ENCODE results near the gene FOXC2.
A peak's percentile ranks its signal among the peaks of the same experiment; 100 is the strongest.

The FOXC2 gene

GRCh38 chr16:86555704-86556075 is 10.9 kb upstream of the FOXC2 start:
- ChIA-PET CTCF (no interaction called here), POLR2A (interaction anchor here (0.7 kb wide), 1 partner anchor 510 kb away, joined by 3 read pairs; no protein-coding TSS in a partner anchor)
- DNase-seq = no peak
- Histone ChIP-seq H3K27ac (ENCODE audit: insufficient read depth in 1 of 2, low read depth in 1 of 2, low read length in 2 of 2, poor library complexity in 1 of 2, severe bottlenecking in 2 of 2) (peak overlapping the region in 1 of 2 experiments; percentile 95), H3K27me3 (replicated peaks in 2 of 5; ENCODE audit: control insufficient read depth in 4 of 5, insufficient read depth in 5 of 5, low read length in 4 of 5) (peaks cover 0 to 18% (median 9%) of the 10 kb centered on the region in 5 experiments), H3K4me1 (ENCODE audit: control extremely low read depth in 1 of 4, control insufficient read depth in 4 of 4, insufficient read depth in 4 of 4, low read length in 3 of 4) (peaks cover 3 to 16% (median 13%) of the 10 kb centered on the region in 4 experiments), H3K9me3 (ENCODE audit: control extremely low read depth in 1 of 5, control insufficient read depth in 4 of 5, insufficient read depth in 2 of 5, low read depth in 1 of 5, low read length in 4 of 5) (no peaks in the 10 kb centered on the region), H3K4me3 (ENCODE audit: control insufficient read depth in 1 of 7, extremely low read depth in 1 of 7, insufficient read depth in 4 of 7, low read depth in 2 of 7, low read length in 6 of 7) (peak overlapping the region; percentile 85 to 99 (median 95)), H3K36me3 (ENCODE audit: control insufficient read depth in 4 of 4, insufficient read depth in 4 of 4, low read length in 3 of 4) (peaks cover 0 to 13% (median 7%) of the 10 kb centered on the region in 4 experiments)
- 55% methylated on average over 13 of the region's 17 CpGs for WGBS (ENCODE audit: insufficient coverage)

- Histone ChIP-seq H3K9me3 (ENCODE audit: control extremely low read depth in 1 of 5, control insufficient read depth in 4 of 5, insufficient read depth in 2 of 5, low read depth in 1 of 5, low read length in 4 of 5) (no peaks in the 10 kb centered on the region), H3K4me3 (ENCODE audit: control insufficient read depth in 1 of 7, extremely low read depth in 1 of 7, insufficient read depth in 4 of 7, low read depth in 2 of 7, low read length in 6 of 7) (no peak overlapping the region), H3K27me3 (replicated peaks in 2 of 5; ENCODE audit: control insufficient read depth in 4 of 5, insufficient read depth in 5 of 5, low read length in 4 of 5) (peaks cover 0 to 21% (median 11%) of the 10 kb centered on the region in 5 experiments), H3K36me3 (ENCODE audit: control insufficient read depth in 4 of 4, insufficient read depth in 4 of 4, low read length in 3 of 4) (peaks cover 0 to 6% (median 3%) of the 10 kb centered on the region in 4 experiments), H3K27ac (ENCODE audit: insufficient read depth in 1 of 2, low read depth in 1 of 2, low read length in 2 of 2, poor library complexity in 1 of 2, severe bottlenecking in 2 of 2) (no peak overlapping the region), H3K4me1 (ENCODE audit: control extremely low read depth in 1 of 4, control insufficient read depth in 4 of 4, insufficient read depth in 4 of 4, low read length in 3 of 4) (peaks cover 3 to 16% (median 13%) of the 10 kb centered on the region in 4 experiments)
- POLR2A ChIA-PET = interaction anchor here (0.7 kb wide), 1 partner anchor 481 kb away, joined by 5 read pairs; no protein-coding TSS in a partner anchor
- no peak for DNase-seq
- 68% methylated on average over 5 of the region's 5 CpGs for WGBS (ENCODE audit: insufficient coverage)
- CTCF ChIA-PET = no interaction called here
These were observed 10.1 kb upstream of the FOXC2 start for GRCh38 chr16:86556576-86556975.

- ChIA-PET CTCF (interaction anchor here (0.7 to 1.9 kb wide), 2 partner anchors 506 to 725 kb away, joined by 3 to 4 read pairs; no protein-coding TSS in a partner anchor), POLR2A (no interaction called here)
- no CpG with 5 or more reads among the region's 4 CpGs for WGBS (ENCODE audit: insufficient coverage)
- Histone ChIP-seq H3K9me3 (ENCODE audit: control extremely low read depth in 1 of 5, control insufficient read depth in 4 of 5, insufficient read depth in 2 of 5, low read depth in 1 of 5, low read length in 4 of 5) (no peaks in the 10 kb centered on the region), H3K27me3 (replicated peaks in 2 of 5; ENCODE audit: control insufficient read depth in 4 of 5, insufficient read depth in 5 of 5, low read length in 4 of 5) (peaks cover 0 to 26% (median 11%) of the 10 kb centered on the region in 5 experiments), H3K27ac (ENCODE audit: insufficient read depth in 1 of 2, low read depth in 1 of 2, low read length in 2 of 2, poor library complexity in 1 of 2, severe bottlenecking in 2 of 2) (no peak overlapping the region), H3K36me3 (ENCODE audit: control insufficient read depth in 4 of 4, insufficient read depth in 4 of 4, low read length in 3 of 4) (no peaks in the 10 kb centered on the region), H3K4me3 (ENCODE audit: control insufficient read depth in 1 of 7, extremely low read depth in 1 of 7, insufficient read depth in 4 of 7, low read depth in 2 of 7, low read length in 6 of 7) (no peak overlapping the region), H3K4me1 (ENCODE audit: control extremely low read depth in 1 of 4, control insufficient read depth in 4 of 4, insufficient read depth in 4 of 4, low read length in 3 of 4) (peaks cover 3 to 16% (median 13%) of the 10 kb centered on the region in 4 experiments)
- no peak for DNase-seq
These were observed 9.0 kb upstream of the FOXC2 start for GRCh38 chr16:86557587-86557986.

GRCh38 chr16:86558355-86559193 is 8.1 kb upstream of the FOXC2 start:
- DNase-seq = no peak
- ChIA-PET POLR2A (interaction anchor here (0.6 kb wide), 1 partner anchor 11 kb away, joined by 5 read pairs; no protein-coding TSS in a partner anchor), CTCF (interaction anchor here (0.7 to 1.9 kb wide), 3 partner anchors 17 to 724 kb away, joined by 3 to 4 read pairs (median 3); no protein-coding TSS in a partner anchor)
- peaks cover 3 to 19% (median 13%) of the 10 kb centered on the region in 4 experiments for H3K4me1 ChIP-seq (ENCODE audit: control extremely low read depth in 1 of 4, control insufficient read depth in 4 of 4, insufficient read depth in 4 of 4, low read length in 3 of 4)
- H3K9me3 ChIP-seq (ENCODE audit: control extremely low read depth in 1 of 5, control insufficient read depth in 4 of 5, insufficient read depth in 2 of 5, low read depth in 1 of 5, low read length in 4 of 5) = no peaks in the 10 kb centered on the region
- H3K27ac ChIP-seq (ENCODE audit: insufficient read depth in 1 of 2, low read depth in 1 of 2, low read length in 2 of 2, poor library complexity in 1 of 2, severe bottlenecking in 2 of 2) = no peak overlapping the region
- no peak overlapping the region for H3K4me3 ChIP-seq (ENCODE audit: control insufficient read depth in 1 of 7, extremely low read depth in 1 of 7, insufficient read depth in 4 of 7, low read depth in 2 of 7, low read length in 6 of 7)
- 86% methylated on average over 25 of the region's 28 CpGs for WGBS (ENCODE audit: insufficient coverage)
- H3K27me3 ChIP-seq (replicated peaks in 2 of 5; ENCODE audit: control insufficient read depth in 4 of 5, insufficient read depth in 5 of 5, low read length in 4 of 5) = peaks cover 0 to 36% (median 11%) of the 10 kb centered on the region in 5 experiments
- H3K36me3 ChIP-seq (ENCODE audit: control insufficient read depth in 4 of 4, insufficient read depth in 4 of 4, low read length in 3 of 4) = no peaks in the 10 kb centered on the region

GRCh38 chr16:86559802-86560305 is 6.8 kb upstream of the FOXC2 start:
- CTCF ChIA-PET = no interaction called here
- DNase-seq = no peak

GRCh38 chr16:86562356-86562755 is 4.3 kb upstream of the FOXC2 start:
- Histone ChIP-seq H3K36me3 (ENCODE audit: control insufficient read depth in 4 of 4, insufficient read depth in 4 of 4, low read length in 3 of 4) (no peaks in the 10 kb centered on the region), H3K4me3 (ENCODE audit: control insufficient read depth in 1 of 7, extremely low read depth in 1 of 7, insufficient read depth in 4 of 7, low read depth in 2 of 7, low read length in 6 of 7) (no peak overlapping the region), H3K27ac (ENCODE audit: insufficient read depth in 1 of 2, low read depth in 1 of 2, low read length in 2 of 2, poor library complexity in 1 of 2, severe bottlenecking in 2 of 2) (no peak overlapping the region), H3K4me1 (ENCODE audit: control extremely low read depth in 1 of 4, control insufficient read depth in 4 of 4, insufficient read depth in 4 of 4, low read length in 3 of 4) (peaks cover 0 to 23% (median 11%) of the 10 kb centered on the region in 4 experiments), H3K9me3 (ENCODE audit: control extremely low read depth in 1 of 5, control insufficient read depth in 4 of 5, insufficient read depth in 2 of 5, low read depth in 1 of 5, low read length in 4 of 5) (no peaks in the 10 kb centered on the region), H3K27me3 (replicated peaks in 2 of 5; ENCODE audit: control insufficient read depth in 4 of 5, insufficient read depth in 5 of 5, low read length in 4 of 5) (peaks cover 12 to 67% (median 31%) of the 10 kb centered on the region in 5 experiments)
- ChIA-PET CTCF (interaction anchor here (1.1 to 2.2 kb wide), 8 partner anchors 105 to 1074 kb away, joined by 3 to 12 read pairs (median 4); no protein-coding TSS in a partner anchor), POLR2A (no interaction called here)
- no peak for DNase-seq
- WGBS (ENCODE audit: insufficient coverage) = 97% methylated on average over 3 of the region's 6 CpGs

More at GRCh38 chr16:86559802-86560305, 6.8 kb upstream of the FOXC2 start:
- Histone ChIP-seq H3K9me3 (ENCODE audit: control extremely low read depth in 1 of 5, control insufficient read depth in 4 of 5, insufficient read depth in 2 of 5, low read depth in 1 of 5, low read length in 4 of 5) (no peaks in the 10 kb centered on the region), H3K4me3 (ENCODE audit: control insufficient read depth in 1 of 7, extremely low read depth in 1 of 7, insufficient read depth in 4 of 7, low read depth in 2 of 7, low read length in 6 of 7) (no peak overlapping the region), H3K27me3 (replicated peaks in 2 of 5; ENCODE audit: control insufficient read depth in 4 of 5, insufficient read depth in 5 of 5, low read length in 4 of 5) (peaks cover 4 to 48% (median 17%) of the 10 kb centered on the region in 5 experiments), H3K36me3 (ENCODE audit: control insufficient read depth in 4 of 4, insufficient read depth in 4 of 4, low read length in 3 of 4) (no peaks in the 10 kb centered on the region), H3K27ac (ENCODE audit: insufficient read depth in 1 of 2, low read depth in 1 of 2, low read length in 2 of 2, poor library complexity in 1 of 2, severe bottlenecking in 2 of 2) (no peak overlapping the region), H3K4me1 (ENCODE audit: control extremely low read depth in 1 of 4, control insufficient read depth in 4 of 4, insufficient read depth in 4 of 4, low read length in 3 of 4) (peaks cover 0 to 16% (median 11%) of the 10 kb centered on the region in 4 experiments)
- 92% methylated on average over 8 of the region's 9 CpGs for whole genome bisulfite sequencing (ENCODE audit: insufficient coverage)
- POLR2A ChIA-PET = no interaction called here
